ENCODE data around the gene SCAMP2.

DNA sequence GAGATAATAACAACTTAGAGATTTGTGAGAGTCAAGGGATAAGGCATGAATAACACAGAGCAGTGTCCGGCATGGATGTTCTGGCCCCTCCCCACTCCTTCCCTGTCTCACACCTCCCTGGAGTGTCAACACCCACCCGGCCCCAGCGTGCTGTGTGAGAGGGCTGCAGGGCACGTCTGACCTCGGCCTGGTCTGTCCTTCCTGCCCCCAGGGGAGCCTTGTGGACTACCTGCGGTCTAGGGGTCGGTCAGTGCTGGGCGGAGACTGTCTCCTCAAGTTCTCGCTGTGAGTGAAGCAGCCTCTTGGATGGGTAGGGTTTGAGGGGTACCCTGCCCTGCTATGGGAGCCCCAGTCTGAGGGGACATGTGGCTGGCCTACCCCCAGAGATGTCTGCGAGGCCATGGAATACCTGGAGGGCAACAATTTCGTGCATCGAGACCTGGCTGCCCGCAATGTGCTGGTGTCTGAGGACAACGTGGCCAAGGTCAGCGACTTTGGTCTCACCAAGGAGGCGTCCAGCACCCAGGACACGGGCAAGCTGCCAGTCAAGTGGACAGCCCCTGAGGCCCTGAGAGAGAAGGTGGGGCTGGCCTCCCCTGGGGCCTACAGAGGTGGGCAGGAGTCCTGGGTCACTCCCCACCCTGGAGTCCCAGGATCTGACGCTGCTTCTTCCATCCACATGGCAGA lies 71.7 kb downstream of the SCAMP2 start:
- TF ChIP-seq, protein P1, sequence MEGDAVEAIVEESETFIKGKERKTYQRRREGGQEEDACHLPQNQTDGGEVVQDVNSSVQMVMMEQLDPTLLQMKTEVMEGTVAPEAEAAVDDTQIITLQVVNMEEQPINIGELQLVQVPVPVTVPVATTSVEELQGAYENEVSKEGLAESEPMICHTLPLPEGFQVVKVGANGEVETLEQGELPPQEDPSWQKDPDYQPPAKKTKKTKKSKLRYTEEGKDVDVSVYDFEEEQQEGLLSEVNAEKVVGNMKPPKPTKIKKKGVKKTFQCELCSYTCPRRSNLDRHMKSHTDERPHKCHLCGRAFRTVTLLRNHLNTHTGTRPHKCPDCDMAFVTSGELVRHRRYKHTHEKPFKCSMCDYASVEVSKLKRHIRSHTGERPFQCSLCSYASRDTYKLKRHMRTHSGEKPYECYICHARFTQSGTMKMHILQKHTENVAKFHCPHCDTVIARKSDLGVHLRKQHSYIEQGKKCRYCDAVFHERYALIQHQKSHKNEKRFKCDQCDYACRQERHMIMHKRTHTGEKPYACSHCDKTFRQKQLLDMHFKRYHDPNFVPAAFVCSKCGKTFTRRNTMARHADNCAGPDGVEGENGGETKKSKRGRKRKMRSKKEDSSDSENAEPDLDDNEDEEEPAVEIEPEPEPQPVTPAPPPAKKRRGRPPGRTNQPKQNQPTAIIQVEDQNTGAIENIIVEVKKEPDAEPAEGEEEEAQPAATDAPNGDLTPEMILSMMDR (conservative IDR thresholded peaks at IDR 0.05; ENCODE audit: low read depth, low read length): no peak
- no peak for TF ChIP-seq EZH2 (IDR thresholded peaks at IDR 0.05; ENCODE audit: borderline replicate concordance, low read depth, low read length, poor library complexity, severe bottlenecking)
